ENCODE data around the gene IL22RA1. TPM values are rescaled to one million over a fixed set of nuclear protein-coding genes. Genes with fewer than 3 reads are reported as not detected.

IL22RA1 gene
- total RNA-seq, 2 experiments from 2014 or later, result not detected

DNA sequence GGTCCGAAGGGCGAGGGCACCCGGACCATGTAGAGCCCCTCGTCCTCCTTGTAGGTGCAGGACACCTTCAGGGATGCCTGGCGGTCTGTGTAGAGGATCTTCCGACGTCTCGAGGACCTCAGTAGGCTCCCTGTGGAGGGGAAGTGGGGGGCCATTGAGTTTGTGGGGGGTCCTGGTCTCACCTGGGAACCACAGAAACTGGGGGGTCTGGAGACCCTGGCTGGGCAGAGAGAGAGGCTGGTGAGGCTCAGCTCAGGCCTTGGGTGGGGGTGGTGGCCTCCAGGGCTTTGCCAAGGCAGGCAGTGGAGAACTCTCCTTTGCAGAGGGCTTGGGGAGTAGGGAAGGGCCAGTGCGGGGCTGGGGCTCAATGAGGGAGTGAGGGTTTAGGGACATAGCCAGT is 50.0 kb downstream of the IL22RA1 start:
- intact Hi-C loops (cut with micrococcal nuclease; ENCODE audit: unreplicated experiment), result no loop called here
- Histone ChIP-seq H3K9me3 (ENCODE audit: low read length) (no peaks in the 10 kb centered on the region), H3K4me1 (ENCODE audit: insufficient read depth, low read length, poor library complexity, severe bottlenecking) (no peaks in the 10 kb centered on the region), H3K4me2 (ENCODE audit: low read length) (no peak overlapping the region), H3K79me2 (ENCODE audit: insufficient read depth, low read depth, low read length) (no peaks in the 10 kb centered on the region), H3K4me3 (ENCODE audit: low read depth, low read length, poor library complexity, severe bottlenecking) (no peak overlapping the region), H2AFZ (ENCODE audit: low read length) (no peak overlapping the region), H3K36me3 (ENCODE audit: insufficient read depth, low read length) (no peaks in the 10 kb centered on the region), H3K9me2 (ENCODE audit: insufficient read depth, low read length) (no peaks in the 10 kb centered on the region), H4K20me1 (ENCODE audit: insufficient read depth, low read length) (no peaks in the 10 kb centered on the region), H3K27ac (ENCODE audit: low read depth, low read length, poor library complexity, severe bottlenecking) (no peak overlapping the region)
- POLR2A ChIA-PET, result no interaction called here
- TF ChIP-seq EZH2phosphoT487 (IDR thresholded peaks at IDR 0.05; ENCODE audit: borderline replicate concordance, low read depth, low read length) (no peak), CTCF (conservative IDR thresholded peaks at IDR 0.05; ENCODE audit: low read length) (no peak)
- CTCF ChIA-PET (ENCODE audit: unreplicated experiment), result no interaction called here
- no TSS peak for BruUV-seq (replicated peaks)
- DNase-seq (ENCODE audit: low spot score), result no peak

DNA sequence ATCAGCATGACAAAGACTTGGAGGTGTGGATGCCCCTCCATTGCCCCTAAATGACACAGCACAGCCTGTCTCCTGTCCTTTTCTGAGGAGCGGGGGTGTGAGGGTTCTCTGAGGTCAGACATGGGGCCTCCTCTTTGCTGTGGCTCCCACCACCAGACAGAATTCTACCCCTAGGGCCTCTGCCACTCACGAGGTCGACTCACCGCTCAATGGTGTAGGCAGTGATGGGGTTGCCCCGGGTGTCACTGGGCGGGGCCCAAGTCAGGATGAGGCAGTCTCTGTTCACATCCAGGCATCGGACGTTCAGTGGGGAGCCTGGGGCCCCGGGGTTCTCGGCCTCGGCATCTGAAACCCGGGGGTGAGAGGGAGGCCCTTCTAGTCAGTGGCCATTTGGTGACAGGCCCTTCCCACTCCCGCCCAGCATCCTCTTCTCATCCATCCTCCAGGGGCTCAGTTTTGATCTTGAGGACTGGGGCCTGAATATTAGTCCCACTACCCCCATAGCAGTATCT is 50.9 kb downstream of the IL22RA1 start:
- TF ChIP-seq EZH2phosphoT487 (IDR thresholded peaks at IDR 0.05; ENCODE audit: borderline replicate concordance, low read depth, low read length) (no peak), CTCF (conservative IDR thresholded peaks at IDR 0.05; ENCODE audit: low read length) (no peak)
- no peaks in the 10 kb centered on the region for H3K36me3 ChIP-seq (ENCODE audit: insufficient read depth, low read length)
- no TSS peak for BruUV-seq (replicated peaks)
- no peaks in the 10 kb centered on the region for H3K79me2 ChIP-seq (ENCODE audit: insufficient read depth, low read depth, low read length)
- ChIA-PET POLR2A (no interaction called here), CTCF (ENCODE audit: unreplicated experiment) (no interaction called here)
- H2AFZ ChIP-seq (ENCODE audit: low read length), result no peak overlapping the region
- intact Hi-C loops (cut with micrococcal nuclease; ENCODE audit: unreplicated experiment), result no loop called here
- no peak overlapping the region for H3K27ac ChIP-seq (ENCODE audit: low read depth, low read length, poor library complexity, severe bottlenecking)
- no peak overlapping the region for H3K4me2 ChIP-seq (ENCODE audit: low read length)
- H3K4me1 ChIP-seq (ENCODE audit: insufficient read depth, low read length, poor library complexity, severe bottlenecking), result no peaks in the 10 kb centered on the region
- no peaks in the 10 kb centered on the region for H3K9me2 ChIP-seq (ENCODE audit: insufficient read depth, low read length)
- no peak overlapping the region for H3K4me3 ChIP-seq (ENCODE audit: low read depth, low read length, poor library complexity, severe bottlenecking)
- H4K20me1 ChIP-seq (ENCODE audit: insufficient read depth, low read length), result no peaks in the 10 kb centered on the region
- no peak for DNase-seq (ENCODE audit: low spot score)
- no peaks in the 10 kb centered on the region for H3K9me3 ChIP-seq (ENCODE audit: low read length)

- intact Hi-C loops (cut with micrococcal nuclease; ENCODE audit: unreplicated experiment), result no loop called here
- CTCF ChIA-PET (ENCODE audit: unreplicated experiment), result no interaction called here
- Histone ChIP-seq H4K20me1 (ENCODE audit: insufficient read depth, low read length) (no peaks in the 10 kb centered on the region), H3K4me1 (ENCODE audit: insufficient read depth, low read length, poor library complexity, severe bottlenecking) (no peaks in the 10 kb centered on the region), H3K4me2 (ENCODE audit: low read length) (no peak overlapping the region), H3K4me3 (ENCODE audit: low read depth, low read length, poor library complexity, severe bottlenecking) (no peak overlapping the region), H2AFZ (ENCODE audit: low read length) (no peak overlapping the region), H3K9me2 (ENCODE audit: insufficient read depth, low read length) (no peaks in the 10 kb centered on the region), H3K27ac (ENCODE audit: low read depth, low read length, poor library complexity, severe bottlenecking) (no peak overlapping the region), H3K9me3 (ENCODE audit: low read length) (no peaks in the 10 kb centered on the region), H3K79me2 (ENCODE audit: insufficient read depth, low read depth, low read length) (no peaks in the 10 kb centered on the region), H3K36me3 (ENCODE audit: insufficient read depth, low read length) (no peaks in the 10 kb centered on the region)
- POLR2A ChIA-PET, result no interaction called here
- no TSS peak for BruUV-seq (replicated peaks)
- DNase-seq (ENCODE audit: low spot score), result no peak
- TF ChIP-seq EZH2phosphoT487 (IDR thresholded peaks at IDR 0.05; ENCODE audit: borderline replicate concordance, low read depth, low read length) (no peak), CTCF (conservative IDR thresholded peaks at IDR 0.05; ENCODE audit: low read length) (no peak)
Measured at GRCh38 chr1:24090736-24091135, 52.2 kb downstream of the IL22RA1 start.
